Measurements from ENCODE around the gene INPP5D.

DNA sequence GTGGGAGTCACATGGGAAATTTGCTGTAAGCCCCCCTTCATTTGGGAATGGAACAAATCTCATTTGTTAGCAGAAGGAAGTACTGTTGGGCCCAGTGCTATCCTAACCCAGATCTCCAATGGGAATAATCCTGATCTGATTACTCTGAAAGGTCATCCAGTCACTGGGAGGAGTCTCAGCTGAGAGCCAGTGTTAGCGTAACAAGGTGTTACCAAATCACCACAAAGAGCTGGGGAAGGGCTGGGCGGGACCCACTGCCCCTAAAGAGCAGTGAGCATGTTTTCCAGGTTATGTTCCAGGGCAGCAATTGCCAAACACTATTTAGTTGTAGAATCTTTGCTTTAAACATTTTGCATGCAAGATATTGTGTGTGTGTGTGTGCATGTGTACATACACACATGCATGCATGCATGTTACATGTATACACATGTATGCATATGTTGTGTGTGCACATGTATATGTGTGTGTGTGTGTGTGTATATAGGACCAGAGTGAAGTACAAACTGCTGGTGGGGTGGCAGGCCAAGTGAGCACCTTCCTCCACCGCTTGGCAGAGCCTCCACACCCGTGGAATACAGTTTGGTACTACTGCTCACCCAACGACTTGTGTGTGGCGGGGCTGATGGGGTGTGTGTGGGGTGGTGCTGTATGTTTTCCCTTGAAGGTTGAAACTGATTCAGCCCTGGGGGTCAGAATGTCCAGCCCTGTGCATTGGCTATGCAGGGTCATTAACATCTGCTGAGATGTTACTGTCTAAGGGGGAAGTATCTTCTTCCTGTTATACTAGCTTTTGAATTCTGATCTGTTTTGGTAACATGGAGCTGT is 15.2 kb downstream of the INPP5D start:
- no peak for TF ChIP-seq RFX5 (IDR thresholded peaks at IDR 0.05)
- TF ChIP-seq SMC3 (IDR thresholded peaks at IDR 0.05): no peak
- TF ChIP-seq, protein P1, sequence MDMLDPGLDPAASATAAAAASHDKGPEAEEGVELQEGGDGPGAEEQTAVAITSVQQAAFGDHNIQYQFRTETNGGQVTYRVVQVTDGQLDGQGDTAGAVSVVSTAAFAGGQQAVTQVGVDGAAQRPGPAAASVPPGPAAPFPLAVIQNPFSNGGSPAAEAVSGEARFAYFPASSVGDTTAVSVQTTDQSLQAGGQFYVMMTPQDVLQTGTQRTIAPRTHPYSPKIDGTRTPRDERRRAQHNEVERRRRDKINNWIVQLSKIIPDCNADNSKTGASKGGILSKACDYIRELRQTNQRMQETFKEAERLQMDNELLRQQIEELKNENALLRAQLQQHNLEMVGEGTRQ (IDR thresholded peaks at IDR 0.05): no peak
- TF ChIP-seq, protein P2, sequence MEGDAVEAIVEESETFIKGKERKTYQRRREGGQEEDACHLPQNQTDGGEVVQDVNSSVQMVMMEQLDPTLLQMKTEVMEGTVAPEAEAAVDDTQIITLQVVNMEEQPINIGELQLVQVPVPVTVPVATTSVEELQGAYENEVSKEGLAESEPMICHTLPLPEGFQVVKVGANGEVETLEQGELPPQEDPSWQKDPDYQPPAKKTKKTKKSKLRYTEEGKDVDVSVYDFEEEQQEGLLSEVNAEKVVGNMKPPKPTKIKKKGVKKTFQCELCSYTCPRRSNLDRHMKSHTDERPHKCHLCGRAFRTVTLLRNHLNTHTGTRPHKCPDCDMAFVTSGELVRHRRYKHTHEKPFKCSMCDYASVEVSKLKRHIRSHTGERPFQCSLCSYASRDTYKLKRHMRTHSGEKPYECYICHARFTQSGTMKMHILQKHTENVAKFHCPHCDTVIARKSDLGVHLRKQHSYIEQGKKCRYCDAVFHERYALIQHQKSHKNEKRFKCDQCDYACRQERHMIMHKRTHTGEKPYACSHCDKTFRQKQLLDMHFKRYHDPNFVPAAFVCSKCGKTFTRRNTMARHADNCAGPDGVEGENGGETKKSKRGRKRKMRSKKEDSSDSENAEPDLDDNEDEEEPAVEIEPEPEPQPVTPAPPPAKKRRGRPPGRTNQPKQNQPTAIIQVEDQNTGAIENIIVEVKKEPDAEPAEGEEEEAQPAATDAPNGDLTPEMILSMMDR (IDR thresholded peaks at IDR 0.05): no peak
- TF ChIP-seq, protein P3, sequence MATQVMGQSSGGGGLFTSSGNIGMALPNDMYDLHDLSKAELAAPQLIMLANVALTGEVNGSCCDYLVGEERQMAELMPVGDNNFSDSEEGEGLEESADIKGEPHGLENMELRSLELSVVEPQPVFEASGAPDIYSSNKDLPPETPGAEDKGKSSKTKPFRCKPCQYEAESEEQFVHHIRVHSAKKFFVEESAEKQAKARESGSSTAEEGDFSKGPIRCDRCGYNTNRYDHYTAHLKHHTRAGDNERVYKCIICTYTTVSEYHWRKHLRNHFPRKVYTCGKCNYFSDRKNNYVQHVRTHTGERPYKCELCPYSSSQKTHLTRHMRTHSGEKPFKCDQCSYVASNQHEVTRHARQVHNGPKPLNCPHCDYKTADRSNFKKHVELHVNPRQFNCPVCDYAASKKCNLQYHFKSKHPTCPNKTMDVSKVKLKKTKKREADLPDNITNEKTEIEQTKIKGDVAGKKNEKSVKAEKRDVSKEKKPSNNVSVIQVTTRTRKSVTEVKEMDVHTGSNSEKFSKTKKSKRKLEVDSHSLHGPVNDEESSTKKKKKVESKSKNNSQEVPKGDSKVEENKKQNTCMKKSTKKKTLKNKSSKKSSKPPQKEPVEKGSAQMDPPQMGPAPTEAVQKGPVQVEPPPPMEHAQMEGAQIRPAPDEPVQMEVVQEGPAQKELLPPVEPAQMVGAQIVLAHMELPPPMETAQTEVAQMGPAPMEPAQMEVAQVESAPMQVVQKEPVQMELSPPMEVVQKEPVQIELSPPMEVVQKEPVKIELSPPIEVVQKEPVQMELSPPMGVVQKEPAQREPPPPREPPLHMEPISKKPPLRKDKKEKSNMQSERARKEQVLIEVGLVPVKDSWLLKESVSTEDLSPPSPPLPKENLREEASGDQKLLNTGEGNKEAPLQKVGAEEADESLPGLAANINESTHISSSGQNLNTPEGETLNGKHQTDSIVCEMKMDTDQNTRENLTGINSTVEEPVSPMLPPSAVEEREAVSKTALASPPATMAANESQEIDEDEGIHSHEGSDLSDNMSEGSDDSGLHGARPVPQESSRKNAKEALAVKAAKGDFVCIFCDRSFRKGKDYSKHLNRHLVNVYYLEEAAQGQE (IDR thresholded peaks at IDR 0.05): no peak
- TF ChIP-seq, protein P4, sequence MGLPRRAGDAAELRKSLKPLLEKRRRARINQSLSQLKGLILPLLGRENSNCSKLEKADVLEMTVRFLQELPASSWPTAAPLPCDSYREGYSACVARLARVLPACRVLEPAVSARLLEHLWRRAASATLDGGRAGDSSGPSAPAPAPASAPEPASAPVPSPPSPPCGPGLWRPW (IDR thresholded peaks at IDR 0.05): no peak
- no peak for TF ChIP-seq CEBPB (IDR thresholded peaks at IDR 0.05)
- TF ChIP-seq, protein P5, sequence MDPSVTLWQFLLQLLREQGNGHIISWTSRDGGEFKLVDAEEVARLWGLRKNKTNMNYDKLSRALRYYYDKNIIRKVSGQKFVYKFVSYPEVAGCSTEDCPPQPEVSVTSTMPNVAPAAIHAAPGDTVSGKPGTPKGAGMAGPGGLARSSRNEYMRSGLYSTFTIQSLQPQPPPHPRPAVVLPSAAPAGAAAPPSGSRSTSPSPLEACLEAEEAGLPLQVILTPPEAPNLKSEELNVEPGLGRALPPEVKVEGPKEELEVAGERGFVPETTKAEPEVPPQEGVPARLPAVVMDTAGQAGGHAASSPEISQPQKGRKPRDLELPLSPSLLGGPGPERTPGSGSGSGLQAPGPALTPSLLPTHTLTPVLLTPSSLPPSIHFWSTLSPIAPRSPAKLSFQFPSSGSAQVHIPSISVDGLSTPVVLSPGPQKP (IDR thresholded peaks at IDR 0.05; ENCODE audit: low read depth, low read length): no peak
- TF ChIP-seq, protein P6, sequence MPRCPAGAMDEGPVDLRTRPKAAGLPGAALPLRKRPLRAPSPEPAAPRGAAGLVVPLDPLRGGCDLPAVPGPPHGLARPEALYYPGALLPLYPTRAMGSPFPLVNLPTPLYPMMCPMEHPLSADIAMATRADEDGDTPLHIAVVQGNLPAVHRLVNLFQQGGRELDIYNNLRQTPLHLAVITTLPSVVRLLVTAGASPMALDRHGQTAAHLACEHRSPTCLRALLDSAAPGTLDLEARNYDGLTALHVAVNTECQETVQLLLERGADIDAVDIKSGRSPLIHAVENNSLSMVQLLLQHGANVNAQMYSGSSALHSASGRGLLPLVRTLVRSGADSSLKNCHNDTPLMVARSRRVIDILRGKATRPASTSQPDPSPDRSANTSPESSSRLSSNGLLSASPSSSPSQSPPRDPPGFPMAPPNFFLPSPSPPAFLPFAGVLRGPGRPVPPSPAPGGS (IDR thresholded peaks at IDR 0.05): no peak
- TF ChIP-seq, protein P7, sequence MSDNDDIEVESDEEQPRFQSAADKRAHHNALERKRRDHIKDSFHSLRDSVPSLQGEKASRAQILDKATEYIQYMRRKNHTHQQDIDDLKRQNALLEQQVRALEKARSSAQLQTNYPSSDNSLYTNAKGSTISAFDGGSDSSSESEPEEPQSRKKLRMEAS (IDR thresholded peaks at IDR 0.05): no peak

All from A549 (cell line).